Ovary (tissue), 3 donors: Measurements from ENCODE around the gene NFIA.
"Not testable (repeated sequence)": the region's sequence is repeated elsewhere in the genome, so short reads cannot be mapped to it uniquely, and the experiment has no call there.

Experiments used
- POLR2A ChIP-seq: fragments of 450-650 bp; IDR thresholded peaks from one replicate; pipeline ENCODE4 v1.6.1; 2017; ENCODE audit warnings: antibody characterized with exemption, mild to moderate bottlenecking, moderate library complexity
- TF ChIP-seq, protein P1 (sequence below), 3 donors: fragments of 450-650 bp in 2 of 3; fragments of 200-600 bp in 1 of 3; IDR thresholded peaks; one replicate each; pipeline versions ENCODE4 v1.5.1 to v1.8.0; 2016 to 2022; ENCODE audit warnings: antibody characterized with exemption in 3 of 3, mild to moderate bottlenecking in 1 of 3
- donor health status: DM: no; HTN: no; CAD: no.

DNA sequence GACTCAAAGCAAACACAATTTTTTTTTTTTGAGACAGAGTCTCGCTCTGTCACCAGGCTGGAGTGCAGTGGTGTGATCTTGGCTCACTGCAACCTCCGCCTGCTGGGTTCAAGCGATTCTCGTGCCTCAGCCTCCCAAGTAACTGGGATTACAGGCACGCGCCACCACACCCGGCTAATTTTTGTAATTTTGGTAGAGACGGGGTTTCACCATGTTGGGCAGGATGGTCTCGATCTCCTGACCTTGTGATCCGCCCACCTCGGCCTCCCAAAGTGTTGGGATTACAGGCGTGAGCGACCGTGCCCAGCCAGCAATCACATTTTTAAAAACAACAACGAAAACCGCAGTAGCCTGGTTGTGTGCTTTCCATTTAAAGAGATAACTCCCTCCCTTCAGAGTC lies 6.5 kb upstream of the NFIA start:
- TF ChIP-seq, protein P1, sequence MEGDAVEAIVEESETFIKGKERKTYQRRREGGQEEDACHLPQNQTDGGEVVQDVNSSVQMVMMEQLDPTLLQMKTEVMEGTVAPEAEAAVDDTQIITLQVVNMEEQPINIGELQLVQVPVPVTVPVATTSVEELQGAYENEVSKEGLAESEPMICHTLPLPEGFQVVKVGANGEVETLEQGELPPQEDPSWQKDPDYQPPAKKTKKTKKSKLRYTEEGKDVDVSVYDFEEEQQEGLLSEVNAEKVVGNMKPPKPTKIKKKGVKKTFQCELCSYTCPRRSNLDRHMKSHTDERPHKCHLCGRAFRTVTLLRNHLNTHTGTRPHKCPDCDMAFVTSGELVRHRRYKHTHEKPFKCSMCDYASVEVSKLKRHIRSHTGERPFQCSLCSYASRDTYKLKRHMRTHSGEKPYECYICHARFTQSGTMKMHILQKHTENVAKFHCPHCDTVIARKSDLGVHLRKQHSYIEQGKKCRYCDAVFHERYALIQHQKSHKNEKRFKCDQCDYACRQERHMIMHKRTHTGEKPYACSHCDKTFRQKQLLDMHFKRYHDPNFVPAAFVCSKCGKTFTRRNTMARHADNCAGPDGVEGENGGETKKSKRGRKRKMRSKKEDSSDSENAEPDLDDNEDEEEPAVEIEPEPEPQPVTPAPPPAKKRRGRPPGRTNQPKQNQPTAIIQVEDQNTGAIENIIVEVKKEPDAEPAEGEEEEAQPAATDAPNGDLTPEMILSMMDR (IDR thresholded peaks at IDR 0.05) = not testable (repeated sequence)
- TF ChIP-seq POLR2A = not testable (repeated sequence)
